Colonic mucosa (tissue), 4 donors: Measurements from ENCODE around the gene NCOA3. TPM values are rescaled to one million over a fixed set of nuclear protein-coding genes. Genes with fewer than 3 reads are reported as not detected.

ENCODE experiments used
- DNase-seq: peaks from one replicate; pipeline ENCODE4 v3.0.0-alpha.2; 2020
- H3K27ac ChIP-seq: fragments of 200-600 bp; one replicate; pipeline ENCODE4 v1.8.0; 2021
- H3K27me3 ChIP-seq: fragments of 200-600 bp; one replicate; pipeline ENCODE4 v1.8.0; 2021
- H3K36me3 ChIP-seq: fragments of 200-600 bp; one replicate; pipeline ENCODE4 v1.8.0; 2021
- H3K4me1 ChIP-seq: fragments of 200-600 bp; one replicate; pipeline ENCODE4 v1.8.0; 2021; ENCODE audit warnings: mild to moderate bottlenecking
- H3K4me3 ChIP-seq: fragments of 200-600 bp; one replicate; pipeline ENCODE4 v1.8.0; 2021
- H3K9ac ChIP-seq, 2 donors: one replicate each; pipeline ENCODE4 v1.7.0; 2013; ENCODE audit warnings: control low read depth in 2 of 2, low read depth in 2 of 2, low read length in 2 of 2
- H3K9me3 ChIP-seq: fragments of 200-600 bp; one replicate; pipeline ENCODE4 v1.8.0; 2021
- intact Hi-C: fragments of 100-400 bp; cut with DNase I; formaldehyde crosslinking; loops from one replicate; pipeline ENCODE4 v1.14.1; 2022
- total RNA-seq, 2 donors: library from RNA; stranded (reverse); fragmentation: NEBNext Ultra II Directional in 1 of 2; extraction: Animal tissue kit (Norgen Biotek cat#: 25700) in 1 of 2; gene quantifications; one replicate each; pipeline ENCODE4 v1.2.1, GENCODE V29; 2021
- TF ChIP-seq, protein P1 (sequence below): fragments of 200-600 bp; IDR thresholded peaks from one replicate; pipeline ENCODE4 v1.8.0; 2022; ENCODE audit warnings: antibody characterized with exemption, mild to moderate bottlenecking
- donor health status: healthy.
- donor health status: DM: no; HTN: no; CAD: no.
- donor health status: DM: no; HTN: no; CAD: no.

Gene NCOA3
- total RNA-seq, 2 donors from 2014 or later: 17.1 to 24.2 TPM

DNA sequence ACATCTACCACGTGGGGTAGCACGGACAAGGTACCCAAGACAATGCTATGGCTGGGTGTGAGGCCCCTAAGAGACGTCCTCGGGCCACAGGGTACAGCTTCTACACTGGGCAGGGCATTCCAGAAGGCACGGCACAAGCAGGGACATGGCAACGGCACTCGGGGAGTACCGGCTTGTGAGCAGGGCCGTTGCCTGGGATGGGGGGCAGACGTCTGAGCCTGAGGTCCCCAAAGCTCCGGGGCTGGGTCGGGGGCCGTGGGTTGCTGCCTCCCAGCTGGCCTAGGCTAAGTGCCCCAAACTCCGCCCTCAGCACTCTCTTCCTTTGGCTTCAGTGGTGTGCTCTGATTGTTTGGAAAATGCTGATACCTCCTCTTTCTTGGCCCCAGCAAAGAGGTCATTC lies 173.0 kb downstream of the NCOA3 start:
- DNase-seq: no peak
- TF ChIP-seq, protein P1, sequence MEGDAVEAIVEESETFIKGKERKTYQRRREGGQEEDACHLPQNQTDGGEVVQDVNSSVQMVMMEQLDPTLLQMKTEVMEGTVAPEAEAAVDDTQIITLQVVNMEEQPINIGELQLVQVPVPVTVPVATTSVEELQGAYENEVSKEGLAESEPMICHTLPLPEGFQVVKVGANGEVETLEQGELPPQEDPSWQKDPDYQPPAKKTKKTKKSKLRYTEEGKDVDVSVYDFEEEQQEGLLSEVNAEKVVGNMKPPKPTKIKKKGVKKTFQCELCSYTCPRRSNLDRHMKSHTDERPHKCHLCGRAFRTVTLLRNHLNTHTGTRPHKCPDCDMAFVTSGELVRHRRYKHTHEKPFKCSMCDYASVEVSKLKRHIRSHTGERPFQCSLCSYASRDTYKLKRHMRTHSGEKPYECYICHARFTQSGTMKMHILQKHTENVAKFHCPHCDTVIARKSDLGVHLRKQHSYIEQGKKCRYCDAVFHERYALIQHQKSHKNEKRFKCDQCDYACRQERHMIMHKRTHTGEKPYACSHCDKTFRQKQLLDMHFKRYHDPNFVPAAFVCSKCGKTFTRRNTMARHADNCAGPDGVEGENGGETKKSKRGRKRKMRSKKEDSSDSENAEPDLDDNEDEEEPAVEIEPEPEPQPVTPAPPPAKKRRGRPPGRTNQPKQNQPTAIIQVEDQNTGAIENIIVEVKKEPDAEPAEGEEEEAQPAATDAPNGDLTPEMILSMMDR: no peak
- no peak overlapping the region for H3K27ac ChIP-seq
- intact Hi-C loops: loop anchor here (5.0 kb wide), 1 partner anchor 948 kb away; no protein-coding TSS in a partner anchor
- no peak overlapping the region for H3K4me3 ChIP-seq
- H3K9me3 ChIP-seq: no peaks in the 10 kb centered on the region
- no peaks in the 10 kb centered on the region for H3K4me1 ChIP-seq
- H3K36me3 ChIP-seq: no peaks in the 10 kb centered on the region
- no peaks in the 10 kb centered on the region for H3K27me3 ChIP-seq
- no peak overlapping the region for H3K9ac ChIP-seq

DNA sequence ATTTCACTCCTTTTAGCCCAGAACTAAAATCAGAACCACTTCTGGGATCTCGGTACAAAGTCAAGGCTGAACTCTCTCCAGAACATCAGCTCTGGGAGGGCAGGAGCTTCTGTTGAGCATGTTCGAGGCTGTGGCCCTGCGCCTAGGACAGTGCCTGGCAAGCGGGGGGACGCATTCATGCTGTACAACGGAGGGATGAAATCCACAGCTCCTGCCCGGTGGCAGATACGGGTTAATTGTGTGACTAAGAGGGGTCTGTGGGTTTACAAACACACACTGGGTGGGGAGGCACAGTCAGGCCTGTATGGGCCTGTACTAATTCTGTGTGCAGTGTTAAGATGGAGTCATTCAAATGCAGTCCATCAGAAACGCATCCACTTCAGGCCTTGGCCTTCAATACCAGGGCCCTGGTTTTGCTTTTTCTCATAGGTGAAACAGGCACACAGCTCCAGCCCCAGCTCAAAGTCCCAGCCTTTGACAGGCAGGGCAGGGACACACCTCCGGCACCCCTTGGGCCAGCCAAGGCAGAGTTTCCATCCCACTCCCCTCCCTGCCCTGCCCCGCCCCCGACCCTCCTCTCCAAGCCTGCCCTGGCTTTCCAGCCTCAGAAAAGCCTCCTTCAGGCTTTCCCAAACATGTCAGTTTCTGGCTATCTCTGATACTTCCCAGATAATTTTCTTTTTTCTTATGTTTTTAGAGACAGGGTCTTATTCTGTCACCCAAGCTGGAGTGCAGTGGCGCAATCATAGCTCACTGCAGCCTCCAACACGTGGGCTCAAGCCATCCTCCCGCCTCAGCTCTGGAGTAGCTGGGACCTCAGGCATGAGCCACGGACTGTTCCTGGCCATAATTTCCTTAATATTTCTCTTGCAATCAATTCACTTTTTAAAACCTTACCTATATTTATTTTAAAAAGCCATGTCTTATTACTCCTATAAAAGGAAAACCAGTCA lies 173.8 kb downstream of the NCOA3 start:
- intact Hi-C loops: loop anchor here (5.0 kb wide), 1 partner anchor 947 kb away; no protein-coding TSS in a partner anchor
- H3K36me3 ChIP-seq: no peaks in the 10 kb centered on the region
- H3K4me3 ChIP-seq: no peak overlapping the region
- no peak overlapping the region for H3K9ac ChIP-seq
- H3K27ac ChIP-seq: no peak overlapping the region
- H3K9me3 ChIP-seq: no peaks in the 10 kb centered on the region
- no peaks in the 10 kb centered on the region for H3K27me3 ChIP-seq
- no peaks in the 10 kb centered on the region for H3K4me1 ChIP-seq
- TF ChIP-seq, protein P1: no peak
- no peak for DNase-seq

DNA sequence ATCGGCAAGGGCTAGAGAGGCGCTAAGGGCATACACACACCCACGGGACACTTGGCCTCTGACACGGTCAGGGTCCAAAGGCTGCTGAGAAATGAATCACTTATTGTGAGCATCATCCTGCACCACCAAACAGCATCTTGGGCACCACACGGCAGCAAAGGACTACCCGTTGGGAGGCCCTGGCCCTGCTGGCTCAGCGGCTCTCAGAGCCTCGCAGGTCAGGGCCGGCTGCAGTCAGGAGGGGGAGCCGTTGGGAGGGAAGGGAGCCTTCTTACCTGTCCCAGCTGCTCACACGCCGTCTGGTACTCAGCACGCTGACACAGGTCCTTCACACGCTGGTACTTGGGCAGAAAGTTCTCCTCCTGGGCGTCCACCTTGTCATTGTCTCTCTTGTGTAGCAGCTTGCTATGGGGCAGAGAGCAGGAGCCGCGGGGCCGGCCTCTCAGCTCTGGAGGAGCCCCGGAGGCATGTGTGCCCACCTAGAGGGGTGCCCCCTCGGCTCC lies 174.6 kb downstream of the NCOA3 start:
- TF ChIP-seq, protein P1: no peak
- Histone ChIP-seq H3K9me3 (no peaks in the 10 kb centered on the region), H3K27ac (no peak overlapping the region), H3K36me3 (no peaks in the 10 kb centered on the region), H3K4me1 (no peaks in the 10 kb centered on the region), H3K9ac (no peak overlapping the region), H3K4me3 (no peak overlapping the region), H3K27me3 (no peaks in the 10 kb centered on the region)
- intact Hi-C loops: loop anchor here (5.0 kb wide), 1 partner anchor 946 kb away; no protein-coding TSS in a partner anchor
- DNase-seq: no peak

DNA sequence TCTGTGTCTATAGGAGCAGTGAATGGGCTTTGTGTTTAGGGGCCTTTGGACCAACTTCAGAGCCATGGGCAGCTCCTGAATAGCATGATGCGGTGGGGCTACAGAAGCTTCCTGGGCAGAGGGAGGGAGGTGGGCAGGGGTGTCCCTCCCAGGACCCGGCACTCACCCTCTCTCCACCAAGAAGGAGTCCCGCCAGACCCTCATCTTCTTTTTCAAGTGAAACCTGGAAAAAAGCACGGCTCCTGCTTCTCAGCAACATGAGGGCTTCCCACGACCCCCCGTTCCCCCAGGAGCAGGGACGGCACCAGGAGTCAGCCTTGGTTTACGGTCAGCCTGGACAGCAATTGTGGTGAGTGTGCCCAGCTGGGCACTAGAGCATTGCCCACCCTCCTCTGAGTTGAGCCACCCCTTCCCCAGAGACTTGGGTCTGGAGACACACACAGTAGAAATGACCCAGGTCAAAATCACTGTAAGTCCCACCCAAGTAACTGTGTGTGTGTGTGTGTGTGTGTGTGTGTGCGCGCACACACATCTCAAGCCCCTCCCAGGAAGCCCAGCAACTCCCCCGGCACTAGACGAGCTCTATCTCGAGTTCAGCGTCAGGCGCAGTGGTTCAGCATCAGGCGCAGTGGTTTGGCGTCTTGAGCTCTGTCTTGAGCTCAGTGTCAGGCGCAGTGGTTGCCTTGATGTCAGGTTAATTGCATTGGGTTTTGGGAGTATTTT lies 175.4 kb downstream of the NCOA3 start:
- H3K27ac ChIP-seq: no peak overlapping the region
- intact Hi-C loops: loop anchor here (5.0 kb wide), 1 partner anchor 945 kb away; no protein-coding TSS in a partner anchor
- no peak overlapping the region for H3K9ac ChIP-seq
- H3K9me3 ChIP-seq: no peaks in the 10 kb centered on the region
- TF ChIP-seq, protein P1: no peak
- H3K4me3 ChIP-seq: no peak overlapping the region
- H3K27me3 ChIP-seq: no peaks in the 10 kb centered on the region
- no peaks in the 10 kb centered on the region for H3K4me1 ChIP-seq
- DNase-seq: no peak
- H3K36me3 ChIP-seq: no peaks in the 10 kb centered on the region

DNA sequence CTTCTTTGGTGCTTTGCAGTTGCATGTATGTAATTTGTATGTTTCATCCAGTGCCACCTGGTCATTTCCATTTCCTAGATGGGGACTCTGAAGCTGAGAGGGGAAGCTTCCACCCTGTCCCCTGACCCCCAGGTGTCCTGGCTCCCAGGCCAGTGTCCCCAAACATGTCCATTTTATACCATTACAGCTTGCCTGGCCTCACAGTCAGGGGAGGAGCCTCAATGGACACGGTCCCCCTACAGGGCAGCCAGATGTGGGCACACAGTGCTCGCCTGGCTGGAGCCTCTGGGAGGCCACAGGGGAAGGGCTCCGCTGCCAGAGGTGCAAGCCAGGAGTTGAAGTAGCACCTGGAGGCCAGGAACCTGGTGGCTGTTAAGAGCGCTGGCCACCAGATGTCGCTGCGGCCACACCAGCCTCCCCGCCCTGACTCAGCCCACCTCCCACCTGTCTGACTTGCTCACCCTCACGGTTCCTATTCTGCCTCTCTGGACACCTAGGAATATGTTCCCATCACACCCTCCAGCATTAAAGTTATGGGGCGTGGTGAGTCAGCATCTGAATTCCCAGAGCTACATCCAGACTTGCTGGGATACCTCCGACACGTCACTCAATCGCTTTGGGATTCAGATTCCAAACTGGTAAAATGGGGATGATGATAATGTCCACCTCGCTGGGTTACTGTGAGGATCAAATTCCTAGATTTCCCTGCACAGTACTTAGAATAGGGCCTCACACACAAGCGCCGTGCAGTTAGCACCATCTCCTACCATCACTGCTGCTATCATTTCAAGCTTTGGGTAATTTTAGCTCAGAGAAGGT lies 176.2 kb downstream of the NCOA3 start:
- no peak overlapping the region for H3K9ac ChIP-seq
- no peaks in the 10 kb centered on the region for H3K36me3 ChIP-seq
- H3K27ac ChIP-seq: no peak overlapping the region
- no peaks in the 10 kb centered on the region for H3K9me3 ChIP-seq
- TF ChIP-seq, protein P1: peak; percentile 62
- DNase-seq: peak; percentile 28
- intact Hi-C loops: loop anchor here (5.0 kb wide), 1 partner anchor 944 kb away; no protein-coding TSS in a partner anchor
- H3K4me3 ChIP-seq: no peak overlapping the region
- no peaks in the 10 kb centered on the region for H3K27me3 ChIP-seq
- H3K4me1 ChIP-seq: no peaks in the 10 kb centered on the region
